GM19397 (cell line): ENCODE data around the gene SDS.

Experiments
- ATAC-seq: cut with Tn5 transposase; IDR thresholded peaks from one replicate; pipeline ENCODE4 v1.9.1; 2021; ENCODE audit warnings: mild to moderate bottlenecking, moderate library complexity; ENCODE audit not compliant: unreplicated experiment

The SDS gene

GRCh38 chr12:113427882-113428281 lies 24.2 kb upstream of the SDS start:
- ATAC-seq: no peak

- no peak for ATAC-seq
Observed at GRCh38 chr12:113425960-113426453, 22.3 kb upstream of the SDS start.

GRCh38 chr12:113424915-113425823 lies 21.5 kb upstream of the SDS start:
- no peak for ATAC-seq

DNA sequence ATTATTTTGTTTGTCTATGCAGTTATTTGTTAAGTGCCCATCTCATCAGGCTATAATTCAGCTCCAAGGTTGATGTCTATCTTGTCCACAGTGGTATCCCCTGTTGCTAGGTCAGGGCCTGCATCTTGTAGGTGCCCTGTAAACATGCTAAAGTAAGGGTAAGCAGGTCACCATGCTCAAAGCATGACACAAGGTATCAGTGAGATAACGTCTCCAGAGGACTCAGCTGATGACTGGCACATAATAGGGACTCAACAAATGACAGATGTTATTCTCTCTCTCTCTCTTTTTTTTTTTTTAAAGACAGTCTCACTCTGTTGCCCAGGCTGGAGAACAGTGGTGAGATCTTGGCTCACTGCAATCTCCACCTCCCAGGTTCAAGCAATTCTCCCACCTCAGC lies 20.8 kb upstream of the SDS start:
- ATAC-seq: no peak

DNA sequence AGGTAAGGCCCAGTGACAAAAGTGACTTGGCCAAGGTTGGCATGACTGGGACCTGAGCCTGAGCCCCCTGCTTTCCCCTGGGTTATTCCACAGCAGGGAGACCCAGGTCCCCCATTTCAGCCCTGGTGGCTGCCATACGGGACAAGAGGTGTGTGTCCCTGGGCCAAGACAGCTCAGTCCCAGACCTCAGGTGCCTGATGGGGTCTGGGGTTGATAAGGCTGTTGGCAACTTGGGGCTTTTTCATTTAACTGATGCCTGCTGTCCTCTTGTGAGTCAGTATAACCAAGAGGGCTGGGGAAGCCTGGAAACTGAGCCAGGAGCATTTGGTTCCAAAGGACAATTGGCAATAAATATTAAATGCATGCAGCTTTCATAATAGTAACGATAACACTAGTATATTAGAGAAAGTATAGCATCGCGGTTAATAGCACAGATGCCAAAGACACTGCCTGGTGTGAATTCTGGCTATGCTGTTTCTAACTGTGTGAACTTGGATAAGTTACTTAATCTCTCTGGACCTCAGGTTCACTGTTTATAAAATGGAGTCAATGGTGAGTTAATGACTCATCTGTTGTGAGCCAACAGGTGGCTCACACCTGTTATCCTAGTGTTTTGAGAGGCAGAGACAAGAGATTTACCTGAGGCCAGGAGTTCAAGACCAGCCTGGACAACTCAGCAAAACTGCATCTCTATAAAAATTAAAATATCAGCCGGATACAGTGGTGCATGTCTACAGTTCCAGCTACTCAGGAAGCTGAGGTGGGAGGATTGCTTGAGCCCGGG lies 19.4 kb upstream of the SDS start:
- ATAC-seq: no peak

- ATAC-seq: peak; percentile 87
Observed at GRCh38 chr12:113422030-113422885, 18.6 kb upstream of the SDS start, which contains the start of gene SDSL. Gene SDSL (plus strand): TSS chr12:113422380. CDS start chr12:113427983, 5,603 bp downstream.

- ATAC-seq: no peak
Observed at GRCh38 chr12:113420996-113421595, 17.4 kb upstream of the SDS start.

DNA sequence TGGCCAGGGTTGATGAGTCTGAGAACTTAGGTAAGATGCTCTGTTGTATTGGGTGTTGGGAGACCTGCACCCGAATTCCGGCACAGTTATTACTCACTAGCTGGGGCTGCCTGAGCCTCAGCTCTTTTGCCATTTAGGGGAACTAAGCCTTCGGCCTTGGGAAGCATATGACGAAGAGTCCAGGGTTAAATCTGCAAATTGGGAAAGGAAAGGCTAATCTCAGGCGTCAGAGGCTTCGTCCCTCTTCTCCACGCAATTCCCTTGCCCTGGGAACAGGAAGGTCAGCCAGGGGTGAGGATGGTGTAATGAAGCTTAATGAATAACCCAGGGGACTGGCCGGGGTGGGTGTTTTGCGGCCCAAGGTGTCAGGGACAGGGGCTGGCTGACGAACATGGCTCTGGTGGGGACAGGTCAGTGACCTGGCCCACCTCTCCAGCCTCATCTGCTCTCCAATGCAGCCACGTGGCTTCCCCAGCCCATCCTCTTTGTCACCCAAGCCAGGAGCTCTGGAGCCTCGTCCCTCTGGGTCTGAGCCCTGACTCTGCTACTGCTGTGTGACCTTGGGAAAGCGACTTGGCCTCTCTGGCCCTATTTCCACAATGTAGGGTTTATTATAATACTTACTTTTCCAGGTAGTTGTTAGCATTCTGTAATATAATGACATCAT lies 14.7 kb upstream of the SDS start:
- no peak for ATAC-seq

- no peak for ATAC-seq
Observed at GRCh38 chr12:113416091-113416754, 12.5 kb upstream of the SDS start.

DNA sequence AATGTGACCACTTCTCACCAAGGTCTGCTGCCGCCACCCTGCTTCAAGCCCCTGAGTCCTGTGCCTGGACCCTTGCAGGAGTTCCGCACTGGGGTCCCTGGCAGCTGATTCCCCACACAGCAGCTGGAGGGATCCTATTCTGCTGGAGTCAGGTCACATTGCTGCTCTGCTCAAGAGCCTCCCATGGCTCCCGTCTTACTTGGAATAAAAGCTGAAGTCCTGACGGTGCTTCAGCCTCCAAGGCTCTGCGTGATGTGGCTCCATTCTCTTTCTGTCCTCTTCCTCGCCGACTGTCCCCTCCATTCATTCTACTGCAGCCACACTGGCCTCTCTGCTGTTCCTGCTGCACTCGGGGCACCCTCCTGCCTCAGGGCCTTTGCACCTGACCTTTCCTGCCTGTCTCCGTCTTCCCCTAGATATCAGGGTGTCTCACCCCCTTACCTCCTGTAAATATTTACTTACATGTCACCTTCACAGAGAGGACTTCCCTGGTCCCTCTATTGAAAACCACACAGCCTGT lies 10.9 kb upstream of the SDS start:
- no peak for ATAC-seq

DNA sequence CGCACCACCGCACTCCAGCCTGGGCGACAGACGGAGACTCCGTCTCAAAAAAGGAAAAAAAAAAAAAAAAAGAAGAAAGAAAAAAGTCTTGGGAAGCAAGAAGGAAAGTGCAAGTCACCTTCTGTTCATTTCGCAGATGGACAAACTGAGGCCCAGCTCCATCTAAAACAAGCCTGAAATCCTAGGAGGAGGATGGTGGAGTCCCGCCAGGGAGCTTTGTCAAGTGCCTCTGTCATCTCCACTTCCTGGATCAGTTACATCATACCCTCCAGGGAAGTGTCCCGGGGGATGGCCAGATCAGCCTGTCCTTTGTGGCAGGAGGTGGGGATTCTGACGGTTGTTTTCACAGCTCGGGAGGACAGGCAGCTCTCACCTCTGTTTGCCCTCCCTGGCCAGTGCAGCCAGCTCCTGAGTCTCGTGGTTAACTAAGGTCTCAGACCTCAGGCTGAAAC lies 9.8 kb upstream of the SDS start:
- ATAC-seq: no peak

GRCh38 chr12:113409462-113410124 lies 5.9 kb upstream of the SDS start:
- ATAC-seq: no peak

DNA sequence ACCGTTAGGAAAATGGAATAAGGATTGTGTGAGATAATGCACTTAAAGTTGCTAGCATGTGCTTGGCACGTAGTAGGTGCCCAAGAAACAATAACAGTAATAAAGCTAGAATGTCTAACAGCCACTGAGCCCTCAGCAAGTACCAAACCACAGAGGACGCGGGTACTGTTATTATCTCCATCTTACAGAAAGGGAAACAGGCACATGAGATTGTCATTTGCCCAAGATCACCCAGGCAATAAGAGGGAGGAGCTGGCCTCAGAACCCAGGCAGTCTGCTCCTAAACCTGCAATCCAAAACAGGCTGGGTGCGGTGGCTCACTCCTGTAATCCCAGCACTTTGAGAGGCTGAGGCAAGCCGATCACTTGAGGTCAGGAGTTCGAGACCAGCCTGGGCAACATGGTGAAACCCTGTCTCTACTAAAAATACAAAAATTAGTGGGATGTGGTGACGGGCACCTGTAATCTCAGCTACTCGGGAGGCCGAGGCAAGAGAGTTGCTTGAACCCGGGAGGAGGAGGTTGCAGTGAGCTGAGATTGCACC lies 5.1 kb upstream of the SDS start:
- ATAC-seq: no peak

DNA sequence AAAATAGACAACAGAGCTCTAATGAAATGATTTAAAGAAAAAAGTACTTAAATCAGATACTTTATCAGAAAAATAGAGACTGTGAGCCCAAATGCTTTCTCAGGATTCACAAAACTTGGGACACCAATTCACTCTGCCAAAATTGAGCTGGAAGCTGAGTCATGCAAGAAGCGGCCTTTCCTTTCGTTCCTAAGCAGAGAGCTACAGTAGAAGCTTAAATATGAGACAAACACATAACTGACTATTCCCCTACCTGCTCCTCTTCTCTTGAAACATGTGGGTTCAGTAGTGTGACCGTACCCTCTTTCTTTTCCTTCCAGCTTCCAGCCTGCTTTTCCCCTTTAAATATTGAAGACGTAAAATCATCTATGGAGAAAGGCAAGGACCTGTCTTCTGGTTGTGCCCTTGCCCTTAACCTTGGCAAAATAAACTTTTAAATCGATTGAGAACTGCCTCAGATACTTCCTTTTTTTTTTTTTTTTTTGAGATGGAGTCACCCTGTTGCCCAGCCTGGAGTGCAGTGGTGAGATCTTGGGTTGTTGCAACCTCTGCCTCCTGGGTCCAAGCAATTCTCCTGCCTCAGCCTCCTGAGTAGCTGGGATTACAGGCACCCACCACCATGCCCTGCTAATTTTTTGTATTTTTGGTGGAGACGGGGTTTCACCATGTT lies 4.4 kb upstream of the SDS start:
- ATAC-seq: no peak

GRCh38 chr12:113405694-113406093 lies 2.0 kb upstream of the SDS start:
- ATAC-seq: no peak

- ATAC-seq: no peak
Observed at GRCh38 chr12:113402586-113403260, 964 bp downstream of the SDS start.
